Osteoblast (primary cell): ENCODE data around the gene CD163. TPM values are rescaled to one million over a fixed set of nuclear protein-coding genes. Genes with fewer than 3 reads are reported as not detected.

Experiments
- DNase-seq: peaks from one replicate; pipeline ENCODE4 v3.0.0; 2011; ENCODE audit warnings: low spot score, mixed read lengths; ENCODE audit not compliant: insufficient read length; ENCODE audit errors: missing footprints
- H2AFZ ChIP-seq: 2 replicates; pipeline ENCODE4 v1.6.0; 2011; ENCODE audit warnings: mild to moderate bottlenecking, low read length
- H3K27ac ChIP-seq: 2 replicates; pipeline ENCODE4 v1.5.1; 2011; ENCODE audit warnings: mild to moderate bottlenecking, low read depth, low read length, moderate library complexity
- H3K27me3 ChIP-seq: 2 replicates; pipeline ENCODE4 v1.6.0; 2012; ENCODE audit warnings: mild to moderate bottlenecking, control low read depth, inconsistent platforms, low read length, moderate library complexity; ENCODE audit not compliant: insufficient read depth
- H3K36me3 ChIP-seq: 2 replicates; pipeline ENCODE4 v1.5.1; 2011; ENCODE audit warnings: mild to moderate bottlenecking, low read length, control low read depth, moderate library complexity; ENCODE audit not compliant: insufficient read depth
- H3K4me1 ChIP-seq: 2 replicates; pipeline ENCODE4 v1.5.1; 2011; ENCODE audit warnings: mild to moderate bottlenecking, low read length, control low read depth, moderate library complexity; ENCODE audit not compliant: insufficient read depth
- H3K4me2 ChIP-seq: 2 replicates; pipeline ENCODE4 v1.6.0; 2011; ENCODE audit warnings: mild to moderate bottlenecking, low read length; ENCODE audit not compliant: insufficient read depth
- H3K4me3 ChIP-seq: fragments of 200-600 bp; sonication (generic); 3 replicates; pipeline ENCODE4 v1.5.1; 2012; ENCODE audit warnings: mild to moderate bottlenecking, low read length, inconsistent platforms; ENCODE audit not compliant: insufficient read depth
- H3K79me2 ChIP-seq: 2 replicates; pipeline ENCODE4 v1.6.0; 2012; ENCODE audit warnings: mild to moderate bottlenecking, low read length, control low read depth, inconsistent platforms; ENCODE audit not compliant: insufficient read depth
- H3K9me3 ChIP-seq: 2 replicates; pipeline ENCODE4 v1.5.1; 2011; ENCODE audit warnings: low read depth, low read length, control low read depth
- H4K20me1 ChIP-seq: 2 replicates; pipeline ENCODE4 v1.6.0; 2012; ENCODE audit warnings: mild to moderate bottlenecking, low read length, control low read depth; ENCODE audit not compliant: insufficient read depth
- CTCF ChIP-seq: IDR thresholded peaks from 2 replicates; pipeline ENCODE4 v1.5.1; 2011; ENCODE audit warnings: mild to moderate bottlenecking, low read depth, low read length, moderate library complexity; ENCODE audit errors: extremely low read depth
- total RNA-seq: library from RNA; depleted of rRNA; stranded (reverse); fragments of >200 nt; gene quantifications from 2 replicates; pipeline ENCODE4 v1.2.3, GENCODE V29; 2012

The CD163 gene
- total RNA-seq, result under 0.01 TPM in 2 replicates

GRCh38 chr12:7503686-7504415 lies at the start of gene CD163:
CD163 (minus strand) TSS chr12:7503777; CDS start chr12:7503690, 87 bp downstream.
- Histone ChIP-seq H3K79me2 (no peaks in the 10 kb centered on the region), H3K9me3 (no peaks in the 10 kb centered on the region), H3K4me1 (no peaks in the 10 kb centered on the region), H3K27me3 (no peaks in the 10 kb centered on the region), H3K4me2 (no peak within 1 kb of the TSS), H4K20me1 (no peaks in the 10 kb centered on the region), H2AFZ (no peak within 1 kb of the TSS), H3K4me3 (no peak within 1 kb of the TSS), H3K36me3 (no peaks in the 10 kb centered on the region), H3K27ac (no peak within 1 kb of the TSS)
- no peak for DNase-seq
- no peak for TF ChIP-seq CTCF

- Histone ChIP-seq H3K27ac (no peak overlapping the region), H3K79me2 (no peaks in the 10 kb centered on the region), H3K9me3 (no peaks in the 10 kb centered on the region), H4K20me1 (no peaks in the 10 kb centered on the region), H3K4me3 (no peak overlapping the region), H3K36me3 (no peaks in the 10 kb centered on the region), H2AFZ (peak overlapping the region; percentile 74), H3K27me3 (no peaks in the 10 kb centered on the region), H3K4me2 (peak overlapping the region; percentile 45), H3K4me1 (peaks cover 9% of the 10 kb centered on the region)
- DNase-seq, result no peak
- no peak for TF ChIP-seq CTCF
Measured at GRCh38 chr12:7542813-7543212, 39.2 kb upstream of the CD163 start.

- Histone ChIP-seq H3K9me3 (no peaks in the 10 kb centered on the region), H3K27me3 (no peaks in the 10 kb centered on the region), H4K20me1 (no peaks in the 10 kb centered on the region), H2AFZ (peak overlapping the region; percentile 74), H3K27ac (no peak overlapping the region), H3K79me2 (no peaks in the 10 kb centered on the region), H3K4me2 (peak overlapping the region; percentile 45), H3K4me3 (peak overlapping the region; percentile 45), H3K4me1 (peaks cover 9% of the 10 kb centered on the region), H3K36me3 (no peaks in the 10 kb centered on the region)
- no peak for TF ChIP-seq CTCF
- no peak for DNase-seq
Measured at GRCh38 chr12:7542046-7542445, 38.5 kb upstream of the CD163 start.

GRCh38 chr12:7514416-7514815 lies 10.8 kb upstream of the CD163 start:
- H3K4me2 ChIP-seq, result no peak overlapping the region
- TF ChIP-seq CTCF, result no peak
- H3K27me3 ChIP-seq, result no peaks in the 10 kb centered on the region
- no peak for DNase-seq
- H3K36me3 ChIP-seq, result no peaks in the 10 kb centered on the region
- H3K4me1 ChIP-seq, result peaks cover 2% of the 10 kb centered on the region
- no peaks in the 10 kb centered on the region for H3K79me2 ChIP-seq
- no peaks in the 10 kb centered on the region for H3K9me3 ChIP-seq
- no peak overlapping the region for H3K27ac ChIP-seq
- H3K4me3 ChIP-seq, result no peak overlapping the region
- H2AFZ ChIP-seq, result no peak overlapping the region
- H4K20me1 ChIP-seq, result no peaks in the 10 kb centered on the region
